PC-3 (cell line): ENCODE measurements around the gene VAPA. TPM values are rescaled to one million over a fixed set of nuclear protein-coding genes. Genes with fewer than 3 reads are reported as not detected.
"Not testable (repeated sequence)": the region's sequence is repeated elsewhere in the genome, so short reads cannot be mapped to it uniquely, and the experiment has no call there.

Experiments
- ATAC-seq: fragments of 200-7000 bp; cut with Tn5 transposase; 2 replicates; pipeline ENCODE4 v1.9.1; 2020; ENCODE audit warnings: mild to moderate bottlenecking, moderate library complexity
- BruUV-seq: library from RNA; stranded (reverse); fragments of 400-500 nt; replicated peaks from 2 replicates; lab custom pipeline; 2021; lab: Mats Ljungman, UMichigan
- CTCF ChIA-PET: fragments of 300-600 bp; sonication (Branson Sonifier 250); formaldehyde crosslinking; loops from one replicate; lab custom pipeline; 2022; ENCODE audit warnings: antibody characterized with exemption; lab: Charles Lee
- POLR2A ChIA-PET: fragments of 300-600 bp; sonication (Branson Sonifier 250); formaldehyde crosslinking; loops from one replicate; lab custom pipeline; 2022; ENCODE audit warnings: antibody characterized with exemption; ENCODE audit not compliant: unreplicated experiment; lab: Charles Lee
- DNase-seq: peaks from one replicate; pipeline ENCODE4 v3.0.0-alpha.2; 2015
- H2AFZ ChIP-seq: fragments of 300-600 bp; sonication (generic); 2 replicates; pipeline ENCODE4 v1.6.0; 2016; ENCODE audit warnings: antibody characterized with exemption, low read length
- H3F3A ChIP-seq: fragments of 300-600 bp; sonication (generic); one replicate; pipeline ENCODE4 v1.6.0; 2017; ENCODE audit warnings: antibody characterized with exemption, low read length, control low read depth, mild to moderate bottlenecking; ENCODE audit not compliant: unreplicated experiment
- H3K27ac ChIP-seq: fragments of 300-600 bp; sonication (generic); 2 replicates; pipeline ENCODE4 v1.5.1; 2016; ENCODE audit warnings: mild to moderate bottlenecking, low read length
- H3K27me3 ChIP-seq: fragments of 300-600 bp; sonication (generic); 2 replicates; pipeline ENCODE4 v1.6.1; 2016; ENCODE audit warnings: low read length, mixed read lengths
- H3K36me3 ChIP-seq: fragments of 300-600 bp; sonication (generic); 2 replicates; pipeline ENCODE4 v1.6.1; 2016; ENCODE audit warnings: low read depth, mixed run types, low read length, mixed read lengths
- H3K4me1 ChIP-seq: fragments of 300-600 bp; sonication (generic); 2 replicates; pipeline ENCODE4 v1.5.1; 2016; ENCODE audit warnings: low read length; ENCODE audit not compliant: insufficient read depth
- H3K4me2 ChIP-seq: fragments of 300-600 bp; sonication (generic); 2 replicates; pipeline ENCODE4 v1.6.0; 2016; ENCODE audit warnings: low read length
- H3K4me3 ChIP-seq: fragments of 300-600 bp; sonication (generic); 2 replicates; pipeline ENCODE4 v1.5.1; 2016; ENCODE audit warnings: mild to moderate bottlenecking, low read length, mixed read lengths
- H3K79me2 ChIP-seq: fragments of 300-600 bp; sonication (generic); 2 replicates; pipeline ENCODE4 v1.6.1; 2017; ENCODE audit warnings: low read length, mixed read lengths
- H3K9ac ChIP-seq: fragments of 300-600 bp; sonication (generic); 2 replicates; pipeline ENCODE4 v1.6.0; 2016; ENCODE audit warnings: mild to moderate bottlenecking, low read length
- H3K9me2 ChIP-seq: fragments of 300-600 bp; sonication (generic); replicated peaks from 2 replicates; pipeline ENCODE4 v1.6.1; 2016; ENCODE audit warnings: mixed run types, low read length, mixed read lengths
- H3K9me3 ChIP-seq: fragments of 300-600 bp; sonication (generic); 2 replicates; pipeline ENCODE4 v1.6.1; 2016; ENCODE audit warnings: low read length, mixed read lengths
- H4K20me1 ChIP-seq: fragments of 300-600 bp; sonication (generic); 2 replicates; pipeline ENCODE4 v1.6.1; 2016; ENCODE audit warnings: low read length, mixed read lengths
- CTCF ChIP-seq: fragments of 300-600 bp; sonication (generic); conservative IDR thresholded peaks from 2 replicates; pipeline ENCODE4 v1.5.1; 2017; ENCODE audit warnings: antibody characterized with exemption, low read depth, mild to moderate bottlenecking, low read length
- EZH2 ChIP-seq: fragments of 300-600 bp; sonication (generic); IDR thresholded peaks from one replicate; pipeline ENCODE4 v1.6.1; 2017; ENCODE audit warnings: antibody characterized with exemption, mild to moderate bottlenecking, low read length; ENCODE audit not compliant: unreplicated experiment
- EZH2phosphoT487 ChIP-seq: fragments of 300-600 bp; sonication (generic); IDR thresholded peaks from 2 replicates; pipeline ENCODE4 v1.6.1; 2018; ENCODE audit warnings: mild to moderate bottlenecking, antibody characterized with exemption, low read length, borderline replicate concordance
- intact Hi-C: fragments of 100-400 bp; cut with micrococcal nuclease; formaldehyde crosslinking; loops from 2 replicates; pipeline ENCODE4 v1.9.0; 2023
- total RNA-seq: library from RNA; depleted of rRNA; stranded (reverse); fragments of >200 nt; gene quantifications from 2 replicates; pipeline ENCODE4 v1.2.3, GENCODE V29; 2014

VAPA gene
- total RNA-seq, 1 experiment from 2014 or later, result 281 TPM

GRCh38 chr18:9910071-9910470, 3.7 kb upstream of the VAPA start:
- ATAC-seq (no peak), DNase-seq (no peak)
- Histone ChIP-seq H3K9me2 (no peaks in the 10 kb centered on the region), H3K27ac (no peak overlapping the region), H2AFZ (no peak overlapping the region), H3K79me2 (peaks cover 10% of the 10 kb centered on the region), H3K4me3 (no peak overlapping the region), H3K4me2 (no peak overlapping the region), H3K4me1 (peaks cover 10% of the 10 kb centered on the region; the same call in 1 of the 2 replicates), H3K27me3 (no peaks in the 10 kb centered on the region), H4K20me1 (peaks cover under 1% of the 10 kb centered on the region), H3K36me3 (no peaks in the 10 kb centered on the region), H3K9me3 (no peaks in the 10 kb centered on the region), H3F3A (no peaks in the 10 kb centered on the region), H3K9ac (no peak overlapping the region)
- intact Hi-C loops, result loop anchor here (5.0 to 10.0 kb wide), 3 partner anchors 98 to 335 kb away; partner anchors contain the start of gene PPP4R1
- BruUV-seq, result no TSS peak
- ChIA-PET CTCF (no interaction called here), POLR2A (no interaction called here)
- TF ChIP-seq EZH2phosphoT487, result no peak
- no peak for TF ChIP-seq EZH2
- no peak for TF ChIP-seq CTCF

- intact Hi-C loops, result loop anchor here (5.0 to 10.0 kb wide), 3 partner anchors 98 to 336 kb away; partner anchors contain the start of gene PPP4R1
- no peak overlapping the region for H3K4me3 ChIP-seq
- ChIA-PET CTCF (no interaction called here), POLR2A (no interaction called here)
- H3K4me1 ChIP-seq, result peaks cover 6% of the 10 kb centered on the region; the same call in 1 of the 2 replicates
- no peak overlapping the region for H2AFZ ChIP-seq
- DNase-seq (no peak), ATAC-seq (no peak)
- no peak overlapping the region for H3K9ac ChIP-seq
- TF ChIP-seq EZH2 (no peak), CTCF (no peak)
- H3K27ac ChIP-seq, result no peak overlapping the region
- no peaks in the 10 kb centered on the region for H3K36me3 ChIP-seq
- H3K27me3 ChIP-seq, result no peaks in the 10 kb centered on the region
- no peaks in the 10 kb centered on the region for H3F3A ChIP-seq
- no peaks in the 10 kb centered on the region for H3K9me3 ChIP-seq
- BruUV-seq, result no TSS peak
- H3K79me2 ChIP-seq, result peaks cover 15% of the 10 kb centered on the region
- no peaks in the 10 kb centered on the region for H3K9me2 ChIP-seq
- peaks cover 7% of the 10 kb centered on the region for H4K20me1 ChIP-seq
- H3K4me2 ChIP-seq, result no peak overlapping the region
These were observed 3.2 kb upstream of the VAPA start for GRCh38 chr18:9910661-9911060.

GRCh38 chr18:9911226-9911625, 2.6 kb upstream of the VAPA start:
- TF ChIP-seq EZH2phosphoT487, result no peak
- no peak for TF ChIP-seq EZH2
- no peak for TF ChIP-seq CTCF
- BruUV-seq, result no TSS peak
- Histone ChIP-seq H3K4me3 (no peak overlapping the region), H3K36me3 (no peaks in the 10 kb centered on the region), H3K27ac (no peak overlapping the region), H3K4me1 (peaks cover 10% of the 10 kb centered on the region), H3K27me3 (no peaks in the 10 kb centered on the region), H3K79me2 (peaks cover 21% of the 10 kb centered on the region), H3K9me3 (no peaks in the 10 kb centered on the region), H3K9me2 (no peaks in the 10 kb centered on the region), H3F3A (no peaks in the 10 kb centered on the region), H4K20me1 (peaks cover 12% of the 10 kb centered on the region), H3K4me2 (no peak overlapping the region), H3K9ac (no peak overlapping the region), H2AFZ (no peak overlapping the region)
- intact Hi-C loops, result loop anchor here (5.0 to 10.0 kb wide), 3 partner anchors 99 to 336 kb away; partner anchors contain the start of gene PPP4R1
- POLR2A ChIA-PET, result no interaction called here
- CTCF ChIA-PET, result no interaction called here
- no peak for DNase-seq
- ATAC-seq, result no peak

- peak; percentile 25 for DNase-seq
- Histone ChIP-seq H3K4me2 (peak overlapping the region; percentile 85; the same call in 1 of the 2 replicates), H4K20me1 (peaks cover 23% of the 10 kb centered on the region), H3K4me3 (peak overlapping the region; percentile 77; the same call in 1 of the 2 replicates), H3K79me2 (peaks cover 32% of the 10 kb centered on the region), H2AFZ (peak overlapping the region; percentile 81), H3K4me1 (peaks cover 19% of the 10 kb centered on the region)
- BruUV-seq, H3K9ac ChIP-seq, H3K9me3 ChIP-seq, H3K9me2 ChIP-seq, H3K36me3 ChIP-seq, H3K27ac ChIP-seq, H3K27me3 ChIP-seq, ATAC-seq, H3F3A ChIP-seq, CTCF ChIA-PET: not testable (repeated sequence)
- POLR2A ChIA-PET, result interaction anchor here (0.6 kb wide), 1 partner anchor 612 kb away, joined by 4 read pairs; no protein-coding TSS in a partner anchor
- intact Hi-C loops, result loop anchor here (2.0 to 10.0 kb wide), 4 partner anchors 87 to 337 kb away; partner anchors contain the start of gene PPP4R1
These were observed 1.5 kb upstream of the VAPA start for GRCh38 chr18:9912285-9912684.
